CD14-positive monocyte (primary cell): ENCODE results near the gene ZKSCAN7. TPM values are rescaled to one million over a fixed set of nuclear protein-coding genes. Genes with fewer than 3 reads are reported as not detected.

Experiments
- DNase-seq, 3 donors: peaks; one replicate each; pipeline ENCODE4 v3.0.0-alpha.2; 2011 to 2022
- H2AFZ ChIP-seq: 2 replicates; pipeline ENCODE4 v1.6.0; 2012; ENCODE audit warnings: mild to moderate bottlenecking, low read depth, low read length, inconsistent platforms; ENCODE audit not compliant: insufficient read depth, poor library complexity, severe bottlenecking
- H3K27ac ChIP-seq, 2 donors: 1 replicate in 1 of 2; 2 replicates in 1 of 2; pipeline ENCODE4 v1.5.1; 2012 to 2013; ENCODE audit warnings: low read length in 2 of 2, control low read depth in 1 of 2, inconsistent platforms in 1 of 2, low read depth in 1 of 2, mild to moderate bottlenecking in 1 of 2
- H3K27me3 ChIP-seq, 2 donors: one replicate each; pipeline versions ENCODE4 v1.6.0 to v1.6.1; 2011 to 2013; ENCODE audit warnings: low read length in 2 of 2; ENCODE audit not compliant: control insufficient read depth in 2 of 2, insufficient read depth in 2 of 2
- H3K36me3 ChIP-seq, 2 donors: replicated peaks in 1 of 2; 1 replicate in 1 of 2; 2 replicates in 1 of 2; pipeline versions ENCODE4 v1.5.1 to v1.6.1; 2012 to 2013; ENCODE audit warnings: low read length in 2 of 2, control low read depth in 1 of 2, inconsistent platforms in 1 of 2, mild to moderate bottlenecking in 1 of 2; ENCODE audit not compliant: insufficient read depth in 2 of 2, control insufficient read depth in 1 of 2
- H3K4me1 ChIP-seq, 2 donors: 1 replicate in 1 of 2; 2 replicates in 1 of 2; pipeline versions ENCODE4 v1.5.1 to v1.6.1; 2012 to 2013; ENCODE audit warnings: low read length in 2 of 2, control low read depth in 1 of 2, inconsistent platforms in 1 of 2, mild to moderate bottlenecking in 1 of 2, moderate library complexity in 1 of 2; ENCODE audit not compliant: insufficient read depth in 2 of 2, control insufficient read depth in 1 of 2
- H3K4me2 ChIP-seq: replicated peaks from 2 replicates; pipeline ENCODE3; 2012; ENCODE audit warnings: low read length, moderate library complexity, mild to moderate bottlenecking; ENCODE audit not compliant: poor library complexity, severe bottlenecking; ENCODE audit errors: extremely low read depth
- H3K4me3 ChIP-seq, 3 experiments: fragments of 200-600 bp in 1 of 3; sonication (generic) in 1 of 3; replicated peaks in 1 of 3; 1 replicate in 2 of 3; 2 replicates in 1 of 3; pipeline ENCODE4 v1.5.1; 2011 to 2013; ENCODE audit warnings: low read length in 3 of 3, mild to moderate bottlenecking in 3 of 3, control low read depth in 2 of 3, low read depth in 2 of 3, inconsistent platforms in 1 of 3, moderate library complexity in 1 of 3
- H3K79me2 ChIP-seq: 2 replicates; pipeline ENCODE4 v1.6.0; 2012; ENCODE audit warnings: mild to moderate bottlenecking, control low read depth, inconsistent platforms, low read length, moderate library complexity; ENCODE audit not compliant: insufficient read depth
- H3K9ac ChIP-seq: 2 replicates; pipeline ENCODE4 v1.6.0; 2017; ENCODE audit warnings: low read length, mild to moderate bottlenecking; ENCODE audit not compliant: insufficient read depth, poor library complexity, severe bottlenecking
- H3K9me3 ChIP-seq, 2 donors: replicated peaks in 1 of 2; 1 replicate in 1 of 2; 2 replicates in 1 of 2; pipeline versions ENCODE4 v1.5.1 to v1.6.1; 2012 to 2013; ENCODE audit warnings: low read length in 2 of 2, control low read depth in 1 of 2; ENCODE audit not compliant: control insufficient read depth in 1 of 2, insufficient read depth in 1 of 2
- H4K20me1 ChIP-seq: 2 replicates; pipeline ENCODE4 v1.6.0; 2012; ENCODE audit warnings: mild to moderate bottlenecking, low read length, control low read depth, moderate library complexity; ENCODE audit not compliant: insufficient read depth
- H3K27ac Mint-ChIP-seq, 7 donors: one replicate each; pipeline ENCODE4 v1.8.0; 2020; ENCODE audit warnings: mild to moderate bottlenecking in 7 of 7, mixed read lengths in 7 of 7, moderate library complexity in 6 of 7, inconsistent platforms in 2 of 7
- H3K27me3 Mint-ChIP-seq, 3 donors: one replicate each; pipeline ENCODE4 v1.8.0; 2021 to 2022; ENCODE audit warnings: low read depth in 3 of 3, mild to moderate bottlenecking in 3 of 3, mixed read lengths in 3 of 3, moderate library complexity in 3 of 3, inconsistent platforms in 1 of 3
- H3K36me3 Mint-ChIP-seq, 2 donors: one replicate each; pipeline ENCODE4 v1.8.0; 2020; ENCODE audit warnings: mixed read lengths in 2 of 2, inconsistent platforms in 1 of 2, mild to moderate bottlenecking in 1 of 2
- H3K4me1 Mint-ChIP-seq: one replicate; pipeline ENCODE4 v1.8.0; 2020; ENCODE audit warnings: mild to moderate bottlenecking, mixed read lengths
- H3K4me3 Mint-ChIP-seq, 2 donors: one replicate each; pipeline ENCODE4 v1.8.0; 2020; ENCODE audit warnings: mild to moderate bottlenecking in 2 of 2, mixed read lengths in 2 of 2, moderate library complexity in 1 of 2
- H3K9me3 Mint-ChIP-seq, 7 donors: one replicate each; pipeline ENCODE4 v1.8.0; 2020 to 2022; ENCODE audit warnings: mixed read lengths in 7 of 7, mild to moderate bottlenecking in 6 of 7, moderate library complexity in 6 of 7, inconsistent platforms in 2 of 7
- WGBS: methylation state at CpG from one replicate; pipeline ENCODE4 v1.1.5; 2013; ENCODE audit warnings: missing lambda C conversion rate; ENCODE audit not compliant: insufficient coverage; 5-methylcytosine and 5-hydroxymethylcytosine counted together
- intact Hi-C, 2 donors: fragments of 100-400 bp; cut with micrococcal nuclease; formaldehyde crosslinking; loops; one replicate each; pipeline versions ENCODE4 v1.15.0 to v1.15.1; 2023
- polyA plus RNA-seq, 3 donors: library from polyadenylated mRNA; depleted of rRNA in 1 of 3; unstranded in 2 of 3; stranded (reverse) in 1 of 3; fragments of 300-500 nt in 2 of 3; fragments of >200 nt in 1 of 3; fragmentation: Illumina TruSeq in 2 of 3; gene quantifications; 1 replicate in 2 of 3; 2 replicates in 1 of 3; pipeline ENCODE4 v1.2.3, GENCODE V29; 2012 to 2021
- TF ChIP-seq, protein P1 (sequence below): fragments of 200-600 bp; IDR thresholded peaks from one replicate; pipeline ENCODE4 v1.8.0; 2022; ENCODE audit warnings: antibody characterized with exemption, mild to moderate bottlenecking

Gene ZKSCAN7
- polyA plus RNA-seq, 3 donors = 0.29 to 0.51 (median 0.48) TPM

DNA sequence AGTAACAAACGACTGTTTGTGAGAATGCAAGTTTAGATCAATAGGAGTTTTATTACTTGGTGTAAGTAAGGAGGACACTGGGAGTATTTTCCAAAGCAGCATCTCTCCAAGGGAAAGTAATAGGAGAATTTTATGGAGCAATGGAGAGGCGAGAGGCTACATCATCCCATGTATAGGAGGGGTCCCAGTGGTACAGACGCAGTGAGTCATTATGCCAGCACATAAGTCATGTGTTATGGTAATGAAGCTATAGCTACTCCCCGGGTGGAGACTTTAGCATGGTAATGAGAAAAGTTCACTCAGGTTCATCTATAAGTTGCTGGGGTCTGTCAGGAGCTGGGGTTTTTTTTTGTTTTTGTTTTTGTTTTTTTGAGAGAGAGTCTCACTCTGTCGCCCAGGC, 48.0 kb upstream of the ZKSCAN7 start:
- Histone ChIP-seq H4K20me1 (peaks cover 4% of the 10 kb centered on the region), H2AFZ (no peak overlapping the region), H3K79me2 (peaks cover 69% of the 10 kb centered on the region), H3K9me3 (peaks cover 29 to 43% of the 10 kb centered on the region in 2 donors), H3K27ac (no peak overlapping the region), H3K36me3 (peaks cover 7 to 33% of the 10 kb centered on the region in 2 donors), H3K4me2 (no peak overlapping the region), H3K27me3 (no peaks in the 10 kb centered on the region), H3K4me3 (no peak overlapping the region), H3K4me1 (peaks cover 16% of the 10 kb centered on the region in 2 donors), H3K9ac (no peak overlapping the region)
- 96% methylated on average over 4 of the region's 5 CpGs for WGBS
- TF ChIP-seq, protein P1, sequence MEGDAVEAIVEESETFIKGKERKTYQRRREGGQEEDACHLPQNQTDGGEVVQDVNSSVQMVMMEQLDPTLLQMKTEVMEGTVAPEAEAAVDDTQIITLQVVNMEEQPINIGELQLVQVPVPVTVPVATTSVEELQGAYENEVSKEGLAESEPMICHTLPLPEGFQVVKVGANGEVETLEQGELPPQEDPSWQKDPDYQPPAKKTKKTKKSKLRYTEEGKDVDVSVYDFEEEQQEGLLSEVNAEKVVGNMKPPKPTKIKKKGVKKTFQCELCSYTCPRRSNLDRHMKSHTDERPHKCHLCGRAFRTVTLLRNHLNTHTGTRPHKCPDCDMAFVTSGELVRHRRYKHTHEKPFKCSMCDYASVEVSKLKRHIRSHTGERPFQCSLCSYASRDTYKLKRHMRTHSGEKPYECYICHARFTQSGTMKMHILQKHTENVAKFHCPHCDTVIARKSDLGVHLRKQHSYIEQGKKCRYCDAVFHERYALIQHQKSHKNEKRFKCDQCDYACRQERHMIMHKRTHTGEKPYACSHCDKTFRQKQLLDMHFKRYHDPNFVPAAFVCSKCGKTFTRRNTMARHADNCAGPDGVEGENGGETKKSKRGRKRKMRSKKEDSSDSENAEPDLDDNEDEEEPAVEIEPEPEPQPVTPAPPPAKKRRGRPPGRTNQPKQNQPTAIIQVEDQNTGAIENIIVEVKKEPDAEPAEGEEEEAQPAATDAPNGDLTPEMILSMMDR = no peak
- Mint-ChIP-seq H3K4me1 (peaks cover 25% of the 10 kb centered on the region), H3K27me3 (peaks cover 0 to 5% (median under 1%) of the 10 kb centered on the region in 3 donors), H3K27ac (peak overlapping the region in 1 of 7 donors; percentile 40), H3K36me3 (peaks cover 26 to 47% of the 10 kb centered on the region in 2 donors), H3K4me3 (no peak overlapping the region), H3K9me3 (peaks cover 25 to 41% (median 34%) of the 10 kb centered on the region in 7 donors)
- no peak for DNase-seq
- intact Hi-C loops = no loop called here

DNA sequence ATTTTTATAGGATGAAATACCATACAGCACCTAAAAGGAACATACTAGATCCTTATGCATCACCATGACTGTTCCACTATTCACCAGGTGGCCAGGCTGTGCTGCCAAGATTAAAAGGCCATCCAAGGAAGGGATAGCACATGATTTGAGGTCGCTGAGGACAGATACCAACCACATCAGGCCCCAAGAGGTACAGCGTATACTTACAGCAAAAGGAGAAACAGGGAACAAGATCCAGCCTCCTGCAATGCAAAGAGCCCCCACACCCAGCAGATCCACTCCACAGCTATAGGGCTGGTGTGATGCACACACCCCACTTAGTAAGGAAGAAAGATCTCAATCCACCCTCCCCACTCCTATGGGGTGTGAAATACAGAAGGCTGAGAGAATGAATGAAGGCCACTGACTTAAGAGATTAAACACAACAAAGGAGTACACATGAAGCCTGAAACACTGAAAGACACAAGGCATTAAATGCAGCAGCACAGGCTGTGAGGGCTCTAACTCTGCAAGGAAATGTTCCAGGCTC, 45.5 kb upstream of the ZKSCAN7 start:
- 38% methylated on average over 2 of the region's 2 CpGs for WGBS

More for the DNA sequence above, 45.5 kb upstream of the ZKSCAN7 start:
- H3K4me1 ChIP-seq = peaks cover 16% of the 10 kb centered on the region in 2 donors
- Mint-ChIP-seq H3K27ac (peak overlapping the region in 3 of 7 donors; percentile 31 to 76 (median 32)), H3K4me3 (peak overlapping the region; percentile 92), H3K4me1 (peaks cover 25% of the 10 kb centered on the region), H3K27me3 (peaks cover 1 to 4% (median 1%) of the 10 kb centered on the region in 3 donors), H3K9me3 (peaks cover 14 to 24% (median 20%) of the 10 kb centered on the region in 7 donors), H3K36me3 (peaks cover 13 to 28% of the 10 kb centered on the region in 2 donors)
- TF ChIP-seq, protein P1 = no peak
- H3K79me2 ChIP-seq = peaks cover 57% of the 10 kb centered on the region
- H4K20me1 ChIP-seq = peaks cover 4% of the 10 kb centered on the region
- no peak for DNase-seq
- H3K27ac ChIP-seq = no peak overlapping the region
- H3K4me2 ChIP-seq = peak overlapping the region; percentile 76
- peak overlapping the region; percentile 88 for H3K9ac ChIP-seq
- peak overlapping the region; percentile 94 for H2AFZ ChIP-seq
- peak overlapping the region; percentile 54 to 100 (median 90) for H3K4me3 ChIP-seq
- intact Hi-C loops = no loop called here
- peaks cover 11 to 22% of the 10 kb centered on the region in 2 donors for H3K9me3 ChIP-seq
- H3K36me3 ChIP-seq = peaks cover 2 to 21% of the 10 kb centered on the region in 2 donors
- no peaks in the 10 kb centered on the region for H3K27me3 ChIP-seq
